ENCODE data around the gene AGAP1. TPM values are rescaled to one million over a fixed set of nuclear protein-coding genes. Genes with fewer than 3 reads are reported as not detected.

AGAP1 gene
- total RNA-seq, 1 donor from 2014 or later: 21.1 TPM

- no peak for TF ChIP-seq POLR2AphosphoS5 (IDR thresholded peaks at IDR 0.05; ENCODE audit: insufficient read depth in 1 of 2, low read depth in 1 of 2)
- no peak for TF ChIP-seq CTCF (IDR thresholded peaks at IDR 0.05)
- no peak for TF ChIP-seq POLR2A (IDR thresholded peaks at IDR 0.05)
- Histone ChIP-seq H3K9me3 (no peaks in the 10 kb centered on the region), H3K4me1 (no peaks in the 10 kb centered on the region), H3K27me3 (no peaks in the 10 kb centered on the region), H3K4me3 (no peak overlapping the region), H3K36me3 (no peaks in the 10 kb centered on the region), H3K27ac (no peak overlapping the region)
- intact Hi-C loops (cut with DNase I): no loop called here
- no peak for DNase-seq (ENCODE audit: extremely low spot score in 2 of 2)
Measured at GRCh38 chr2:235835810-235836209, 342.0 kb downstream of the AGAP1 start.

DNA sequence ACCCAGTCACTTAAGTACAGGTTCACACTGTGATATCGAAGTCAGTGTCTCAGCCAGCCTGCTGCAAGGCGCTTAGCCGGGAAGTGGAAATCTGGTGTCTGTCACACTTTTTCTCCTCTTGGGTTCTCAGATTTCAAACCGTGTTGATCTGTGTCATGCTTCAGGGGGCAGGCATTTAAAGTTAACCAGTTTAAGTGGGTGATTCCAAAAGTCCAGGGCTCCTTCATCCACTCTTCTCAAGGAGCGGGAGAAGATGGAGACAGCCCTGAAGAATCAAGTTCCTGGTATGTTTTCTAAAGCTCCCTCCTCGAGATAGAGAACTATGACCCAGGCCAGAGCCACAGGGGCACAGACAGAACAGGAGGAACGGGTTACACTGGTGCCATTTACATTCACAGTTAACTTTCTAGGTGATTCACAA lies 342.7 kb downstream of the AGAP1 start:
- H3K4me1 ChIP-seq: no peaks in the 10 kb centered on the region
- H3K27me3 ChIP-seq: no peaks in the 10 kb centered on the region
- intact Hi-C loops (cut with DNase I): no loop called here
- H3K4me3 ChIP-seq: no peak overlapping the region
- H3K36me3 ChIP-seq: no peaks in the 10 kb centered on the region
- no peak for DNase-seq (ENCODE audit: extremely low spot score in 2 of 2)
- no peak for TF ChIP-seq CTCF (IDR thresholded peaks at IDR 0.05)
- no peak for TF ChIP-seq POLR2AphosphoS5 (IDR thresholded peaks at IDR 0.05; ENCODE audit: insufficient read depth in 1 of 2, low read depth in 1 of 2)
- no peak for TF ChIP-seq POLR2A (IDR thresholded peaks at IDR 0.05)
- H3K27ac ChIP-seq: no peak overlapping the region
- H3K9me3 ChIP-seq: no peaks in the 10 kb centered on the region

GRCh38 chr2:235839226-235839625 lies 345.4 kb downstream of the AGAP1 start:
- H3K27ac ChIP-seq: no peak overlapping the region
- intact Hi-C loops (cut with DNase I): no loop called here
- no peak for TF ChIP-seq POLR2A (IDR thresholded peaks at IDR 0.05)
- TF ChIP-seq POLR2AphosphoS5 (IDR thresholded peaks at IDR 0.05; ENCODE audit: insufficient read depth in 1 of 2, low read depth in 1 of 2): no peak
- no peak for TF ChIP-seq CTCF (IDR thresholded peaks at IDR 0.05)
- H3K9me3 ChIP-seq: no peaks in the 10 kb centered on the region
- DNase-seq (ENCODE audit: extremely low spot score in 2 of 2): no peak
- no peaks in the 10 kb centered on the region for H3K4me1 ChIP-seq
- H3K27me3 ChIP-seq: no peaks in the 10 kb centered on the region
- no peak overlapping the region for H3K4me3 ChIP-seq
- no peaks in the 10 kb centered on the region for H3K36me3 ChIP-seq

GRCh38 chr2:235839974-235840373 lies 346.1 kb downstream of the AGAP1 start:
- Histone ChIP-seq H3K9me3 (no peaks in the 10 kb centered on the region), H3K4me3 (no peak overlapping the region), H3K27ac (no peak overlapping the region), H3K27me3 (no peaks in the 10 kb centered on the region), H3K36me3 (no peaks in the 10 kb centered on the region), H3K4me1 (no peaks in the 10 kb centered on the region)
- intact Hi-C loops (cut with DNase I): no loop called here
- no peak for TF ChIP-seq POLR2A (IDR thresholded peaks at IDR 0.05)
- no peak for TF ChIP-seq POLR2AphosphoS5 (IDR thresholded peaks at IDR 0.05; ENCODE audit: insufficient read depth in 1 of 2, low read depth in 1 of 2)
- no peak for TF ChIP-seq CTCF (IDR thresholded peaks at IDR 0.05)
- DNase-seq (ENCODE audit: extremely low spot score in 2 of 2): no peak

GRCh38 chr2:235841863-235842262 lies 348.0 kb downstream of the AGAP1 start:
- H3K4me3 ChIP-seq: no peak overlapping the region
- intact Hi-C loops (cut with DNase I): no loop called here
- H3K4me1 ChIP-seq: no peaks in the 10 kb centered on the region
- H3K36me3 ChIP-seq: no peaks in the 10 kb centered on the region
- no peaks in the 10 kb centered on the region for H3K9me3 ChIP-seq
- no peak overlapping the region for H3K27ac ChIP-seq
- no peaks in the 10 kb centered on the region for H3K27me3 ChIP-seq
- TF ChIP-seq CTCF (IDR thresholded peaks at IDR 0.05) (no peak), POLR2A (IDR thresholded peaks at IDR 0.05) (no peak), POLR2AphosphoS5 (IDR thresholded peaks at IDR 0.05; ENCODE audit: insufficient read depth in 1 of 2, low read depth in 1 of 2) (no peak)
- DNase-seq (ENCODE audit: extremely low spot score in 2 of 2): no peak

All from vagina (tissue), 2 donors.